Midbrain (tissue), 1 donor: ENCODE results near the gene MNT.
A peak's percentile ranks its signal among the peaks of the same experiment; 100 is the strongest.

Source experiments
- DNase-seq: peaks from one replicate; lab custom pipeline; 2025; lab: John Stamatoyannopoulos, UW

Gene MNT

DNA sequence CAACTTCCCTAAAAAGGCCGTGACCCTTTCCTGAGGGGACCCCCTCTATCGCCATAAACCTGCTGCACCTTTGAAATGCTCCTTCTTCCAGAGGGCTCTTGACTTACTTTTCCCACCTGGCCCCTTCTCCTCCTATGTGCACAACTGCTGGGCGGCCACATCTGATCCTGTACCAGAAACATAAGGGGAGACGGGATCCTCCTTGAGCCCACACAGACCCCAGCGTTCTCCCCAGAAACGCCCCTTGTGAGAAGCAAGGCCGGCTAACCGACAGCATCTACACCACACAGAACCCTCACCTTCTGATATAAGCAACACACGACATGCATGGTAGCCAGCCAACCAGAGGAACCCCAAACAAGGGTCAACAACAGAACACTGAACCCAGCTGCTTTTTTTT, 14.2 kb upstream of the MNT start:
- DNase-seq: no peak

DNA sequence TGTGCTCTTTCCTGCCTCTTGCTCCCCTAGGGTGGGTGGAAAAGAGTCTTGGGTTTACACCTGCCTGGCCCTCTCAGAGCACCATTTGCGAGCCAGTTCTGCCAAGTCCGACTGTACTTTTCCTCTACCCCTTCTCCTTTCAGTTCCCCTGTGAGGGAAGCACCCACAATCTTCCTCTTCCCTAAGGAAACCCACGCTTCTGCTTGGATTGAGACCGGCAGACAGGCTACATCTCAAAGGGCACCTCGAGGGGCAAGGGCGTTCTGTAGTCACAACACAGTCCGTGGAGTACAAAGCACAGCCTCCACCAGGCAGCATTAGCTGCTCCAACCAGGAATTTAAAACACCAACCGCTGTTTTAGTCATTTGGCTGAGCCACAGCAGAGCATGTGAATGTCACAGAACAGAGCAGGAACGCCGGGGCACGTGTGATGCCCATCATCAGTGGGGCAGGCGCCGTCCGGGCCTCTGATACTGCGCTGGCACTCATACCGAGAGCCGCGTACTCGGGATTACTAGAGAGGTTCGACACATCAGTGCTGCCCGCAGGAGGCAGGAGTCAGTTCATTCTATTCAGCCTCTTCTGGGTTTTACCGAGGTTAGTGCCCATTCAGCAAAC, 13.7 kb upstream of the MNT start:
- no peak for DNase-seq

DNA sequence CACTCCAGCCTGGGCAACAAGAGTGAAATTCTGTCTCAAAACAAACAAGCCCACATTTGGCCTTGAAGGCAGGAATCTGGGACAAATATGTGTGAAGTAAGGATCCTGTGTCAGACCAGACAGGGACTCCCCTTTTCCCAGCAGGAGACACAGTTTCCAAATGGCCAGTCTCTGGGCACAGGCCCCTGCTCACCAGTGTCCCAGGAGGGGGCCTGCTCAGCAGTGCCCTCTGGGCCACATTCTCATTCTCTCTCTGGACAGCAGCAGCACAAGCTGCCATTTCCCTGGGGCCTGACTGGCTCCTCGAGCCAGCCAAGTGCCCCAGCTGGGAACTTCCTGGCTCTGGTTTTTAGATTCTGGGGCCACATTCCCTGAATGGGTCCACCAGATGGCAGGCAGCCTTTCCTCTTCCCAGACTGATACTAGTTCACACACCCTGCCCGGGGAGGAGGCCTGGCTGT, 11.7 kb upstream of the MNT start:
- DNase-seq: peak; percentile 53

GRCh38 chr17:2410951-2411350, 10.1 kb upstream of the MNT start:
- no peak for DNase-seq

GRCh38 chr17:2406903-2407790, 6.3 kb upstream of the MNT start:
- DNase-seq: no peak

DNA sequence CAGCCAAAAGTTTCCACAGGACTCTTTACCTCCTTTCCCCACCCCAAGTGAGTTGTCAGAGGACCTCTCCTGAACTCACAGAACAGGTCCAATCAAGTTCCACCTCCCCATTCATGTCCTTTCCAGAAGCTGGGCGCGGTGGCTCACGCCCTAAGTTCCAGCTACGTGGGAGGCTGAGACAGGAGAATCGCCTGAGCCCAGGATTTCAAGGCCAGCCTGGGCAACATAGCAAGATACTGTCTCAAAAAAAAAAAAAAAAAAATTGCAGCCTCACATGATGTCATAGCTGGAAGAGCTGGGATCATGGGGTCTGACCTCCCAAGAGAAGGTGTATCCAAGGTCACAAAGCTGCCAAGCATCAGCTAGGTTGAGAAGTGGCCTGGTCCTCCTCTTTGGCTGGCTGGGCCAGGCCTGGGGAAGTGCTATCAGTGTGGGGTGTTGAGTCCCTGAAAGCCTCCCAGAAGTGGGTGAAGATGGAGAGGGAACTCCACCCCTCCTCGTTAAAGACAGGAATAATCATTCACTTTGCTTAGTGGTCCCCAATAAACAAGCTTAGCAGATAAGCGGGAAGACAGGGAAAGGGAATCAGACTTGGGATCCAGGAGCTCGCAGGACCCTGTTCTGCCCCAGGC, 5.5 kb upstream of the MNT start:
- DNase-seq: no peak

DNA sequence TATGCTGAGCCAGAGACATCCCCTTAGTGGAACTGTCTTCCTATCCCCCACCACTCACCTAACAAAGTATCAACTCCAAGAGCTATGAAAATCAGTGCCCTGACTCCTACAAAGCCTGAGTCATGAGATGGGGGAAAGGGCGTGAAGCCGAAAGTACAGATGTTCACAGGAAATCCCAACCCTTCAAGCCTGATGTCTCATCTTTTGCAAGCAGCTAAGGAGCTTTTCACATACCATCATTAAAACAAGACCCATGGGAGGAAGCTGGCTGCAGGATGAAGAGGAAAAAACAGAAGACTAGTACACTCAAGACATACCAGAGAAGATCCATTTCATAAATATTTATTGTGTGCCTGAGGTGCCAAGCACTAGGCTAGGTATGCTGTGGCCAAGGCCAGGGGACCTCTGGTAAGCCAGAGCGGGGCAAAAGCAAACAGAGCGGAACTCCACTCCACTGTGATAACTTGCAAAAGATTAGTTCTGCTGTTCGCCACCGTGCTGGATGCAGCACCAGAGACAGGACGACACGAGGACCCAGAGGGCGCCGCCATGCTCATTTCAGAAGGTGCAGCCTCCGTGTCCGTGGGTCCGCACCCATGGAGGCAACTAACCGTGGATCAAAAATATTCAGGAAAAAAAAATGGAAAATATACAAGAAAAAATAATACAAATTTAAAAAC, 4.5 kb upstream of the MNT start:
- no peak for DNase-seq

- DNase-seq: no peak
Measured at GRCh38 chr17:2403044-2403443, 2.2 kb upstream of the MNT start.

GRCh38 chr17:2402544-2402943, 1.7 kb upstream of the MNT start:
- DNase-seq: no peak

- peak; percentile 99 for DNase-seq
Measured at GRCh38 chr17:2401426-2402221, 764 bp upstream of the MNT start.

DNA sequence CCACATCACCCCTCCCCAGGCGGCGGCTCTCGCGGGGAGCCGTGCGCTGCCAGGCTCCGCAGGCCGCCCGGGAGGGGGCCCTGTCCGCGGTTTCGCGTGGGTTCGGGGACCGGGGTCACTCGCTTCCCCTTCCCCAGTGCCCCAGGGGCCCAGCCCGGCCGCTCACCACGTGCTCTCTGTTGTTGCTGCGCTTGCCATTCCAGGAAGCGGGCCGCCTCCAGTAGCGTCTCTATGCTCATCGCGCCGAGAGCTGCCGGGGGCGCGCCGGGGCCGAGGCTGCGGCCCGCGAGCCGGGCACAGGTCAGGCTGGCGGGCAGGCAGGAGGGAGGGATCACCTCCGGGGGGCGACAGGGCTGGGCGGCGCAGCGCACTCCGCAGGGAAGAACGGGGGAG, 390 bp downstream of the MNT start:
- DNase-seq: peak; percentile 44

DNA sequence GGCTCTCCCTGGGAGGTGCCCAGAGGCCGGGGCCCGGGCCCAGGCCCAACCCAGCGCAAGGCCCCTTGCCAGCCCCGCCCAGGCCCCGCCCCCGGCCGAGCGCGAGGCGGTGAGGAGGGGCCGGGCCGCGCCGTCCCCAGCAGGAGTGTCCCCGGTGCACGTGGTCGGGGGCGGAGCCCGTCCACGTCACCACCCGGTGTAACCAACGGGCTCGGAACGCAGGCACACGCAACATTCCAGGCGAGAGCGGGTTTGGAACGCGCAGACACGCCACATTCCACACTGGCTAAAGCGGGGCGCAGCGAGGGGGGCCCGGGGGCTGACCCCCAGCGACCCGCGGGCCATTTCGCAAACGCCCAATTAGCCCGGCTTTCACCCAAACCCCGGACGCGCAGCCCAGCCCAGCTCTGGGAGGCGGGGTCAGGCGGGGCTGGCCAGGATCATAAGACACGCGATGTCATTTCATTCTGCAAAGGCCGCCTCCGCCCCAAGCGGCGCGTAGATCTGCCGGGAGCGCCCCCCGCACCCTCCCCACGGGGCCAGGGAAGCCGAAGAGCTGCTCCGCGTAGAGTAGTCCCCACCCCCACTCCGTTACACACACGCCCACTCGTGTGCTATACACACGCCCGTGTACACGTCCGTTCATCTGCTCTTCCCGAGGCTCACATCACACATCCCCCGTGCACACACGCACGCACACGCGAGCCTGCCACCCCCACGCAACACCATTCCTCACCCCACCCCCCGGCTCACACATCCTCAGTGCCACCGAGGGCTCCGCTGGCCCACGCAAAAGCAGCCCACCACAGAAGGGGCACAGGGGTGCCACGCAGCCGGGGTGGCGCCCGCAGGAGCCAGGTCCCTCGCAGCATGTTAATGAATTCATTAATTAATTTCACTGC, 1.0 kb downstream of the MNT start:
- peak; percentile 95 for DNase-seq

GRCh38 chr17:2398655-2399571, 1.9 kb downstream of the MNT start:
- DNase-seq: no peak

GRCh38 chr17:2398182-2398581, 2.7 kb downstream of the MNT start:
- DNase-seq: no peak

DNA sequence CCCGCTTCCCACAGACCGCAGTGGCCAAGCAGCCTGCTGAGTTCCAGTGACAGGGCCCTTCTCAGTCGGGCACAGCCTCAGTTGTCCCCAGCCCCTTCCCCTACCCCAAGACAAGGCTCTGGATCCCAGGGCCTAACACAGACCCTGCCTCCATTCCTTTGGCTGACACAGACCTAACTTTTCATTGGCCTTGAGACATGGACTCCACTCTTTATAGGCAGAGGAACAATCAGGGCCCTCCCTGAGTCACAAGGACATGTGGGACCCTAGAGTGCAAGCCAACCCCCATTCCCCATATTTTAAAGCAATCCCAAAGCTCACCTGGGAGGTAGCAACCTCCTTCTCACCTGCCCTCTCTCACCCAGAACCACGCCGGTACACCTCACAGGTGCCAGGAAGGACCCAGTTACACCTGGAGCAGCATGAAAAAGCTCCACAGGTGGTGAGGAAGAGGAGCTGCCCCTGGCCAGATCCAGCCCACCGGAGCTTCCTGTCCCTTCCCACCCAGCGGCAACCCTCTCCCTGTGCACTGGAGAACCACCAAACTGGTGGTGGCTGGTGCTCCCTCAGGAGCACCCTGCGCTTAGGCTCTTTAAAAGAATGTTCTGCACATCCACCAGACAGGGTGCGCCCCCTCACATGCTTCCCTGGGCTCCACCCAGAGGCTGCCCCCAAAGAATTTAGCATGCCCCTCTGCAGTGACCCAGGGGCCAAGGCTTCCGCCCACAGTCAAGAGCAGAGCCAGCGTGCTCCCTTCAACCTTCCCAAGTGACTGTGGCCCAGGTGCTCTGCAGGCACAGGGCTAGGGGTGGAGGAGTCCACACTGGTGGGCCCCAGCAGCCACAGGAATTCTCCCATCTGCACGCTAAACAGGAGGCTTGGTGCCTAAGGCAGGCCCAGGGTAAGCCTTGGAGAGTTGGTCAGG, 3.4 kb downstream of the MNT start:
- DNase-seq: no peak

DNA sequence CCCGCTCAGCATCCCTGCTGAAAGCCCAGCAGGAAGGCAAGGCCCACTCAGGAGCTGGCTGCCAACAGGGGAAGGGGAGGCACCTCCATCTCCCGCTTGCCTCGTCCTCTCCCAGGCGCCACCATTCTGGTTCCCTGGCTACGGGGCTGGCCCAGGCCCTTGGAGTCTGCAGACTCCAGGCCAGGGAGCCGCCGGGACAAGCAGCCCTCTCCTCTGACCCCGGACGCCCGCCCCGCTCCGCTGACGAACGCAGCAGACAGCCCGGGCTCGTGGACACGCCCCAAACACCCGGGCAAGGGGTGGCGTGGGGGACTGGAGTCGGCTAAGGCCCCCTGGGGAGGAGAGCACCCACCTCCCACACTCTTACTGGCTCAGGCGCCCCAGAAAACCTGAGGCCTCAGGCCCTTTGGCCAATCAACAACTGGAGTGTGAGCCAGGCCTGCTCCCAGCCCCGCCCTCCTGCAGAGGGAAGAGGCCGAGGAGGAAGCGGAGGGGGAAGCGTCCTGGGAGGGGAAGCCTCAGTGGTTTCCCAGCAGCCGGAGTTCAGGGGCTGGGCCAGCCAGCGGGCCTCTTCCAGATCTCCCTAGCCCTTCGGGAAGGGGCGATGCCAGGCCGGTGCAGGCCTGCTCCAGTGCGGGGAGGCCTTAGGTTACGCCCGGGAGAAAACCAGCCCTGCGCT, 4.2 kb downstream of the MNT start:
- DNase-seq: peak; percentile 67

- no peak for DNase-seq
Measured at GRCh38 chr17:2396192-2396567, 4.7 kb downstream of the MNT start.
